NCI-H774 (cell line): ENCODE data around the gene ARHGDIA.
A peak's percentile ranks its signal among the peaks of the same experiment; 100 is the strongest.
"Not testable (repeated sequence)": the region's sequence is repeated elsewhere in the genome, so short reads cannot be mapped to it uniquely, and the experiment has no call there.

Source experiments
- DNase-seq: peaks from one replicate; lab custom pipeline; 2025; lab: John Stamatoyannopoulos, UW

ARHGDIA gene

DNA sequence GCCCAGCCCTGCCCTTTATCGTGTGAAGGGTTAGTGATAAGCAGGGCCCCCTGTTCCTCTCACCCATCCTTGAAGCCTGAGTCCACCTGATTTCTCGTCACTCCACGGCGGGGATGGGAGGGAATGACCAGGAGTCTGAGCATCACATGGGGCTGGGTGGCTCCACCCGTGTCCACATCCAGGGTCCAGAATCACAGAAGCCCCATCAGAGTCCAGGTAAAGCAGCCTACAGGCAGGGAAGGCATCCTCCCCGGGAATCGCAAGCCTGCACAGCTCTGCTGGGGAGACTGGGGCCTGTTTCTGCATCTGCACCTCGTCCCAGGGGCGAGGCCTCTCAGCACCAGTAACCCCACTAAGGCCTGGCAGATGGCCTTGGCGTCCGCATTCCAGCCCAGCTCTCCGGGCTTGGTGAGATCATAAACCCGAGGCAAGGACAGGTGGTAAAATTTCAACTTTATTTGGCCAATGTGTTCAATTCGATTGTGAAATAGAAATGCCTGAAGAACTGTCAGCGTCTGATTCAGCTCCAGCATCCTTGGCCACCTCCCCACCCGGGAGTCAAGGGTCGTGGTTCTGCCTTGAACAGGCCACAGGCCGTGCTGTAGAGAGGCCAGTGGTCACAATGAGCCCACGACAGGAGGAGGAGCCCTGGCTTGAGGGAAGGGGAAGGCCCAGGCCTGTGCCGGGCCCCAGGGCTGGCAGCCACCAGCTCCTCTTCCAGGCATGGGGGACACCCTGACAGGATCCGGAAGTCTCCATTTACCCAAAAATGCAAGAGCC lies 28.2 kb downstream of the ARHGDIA start:
- DNase-seq, result no peak

DNA sequence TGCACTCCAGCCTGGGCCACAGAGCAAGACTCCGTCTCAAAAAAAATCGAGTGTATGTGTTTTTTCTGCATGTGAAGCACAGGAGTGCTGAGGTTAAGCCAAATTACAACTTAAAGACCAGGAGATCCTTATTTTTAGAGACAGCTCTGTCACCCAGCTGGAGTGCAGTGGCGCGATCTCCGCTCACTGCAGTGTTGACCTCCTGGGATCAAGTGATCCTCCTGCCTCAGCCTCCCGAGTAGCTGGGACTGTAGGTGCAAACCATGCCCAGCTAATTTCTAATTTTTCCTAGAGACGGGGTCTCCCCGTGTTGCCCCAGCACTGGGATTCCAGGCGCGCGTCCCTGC lies 28.8 kb downstream of the ARHGDIA start:
- DNase-seq, result no peak

DNA sequence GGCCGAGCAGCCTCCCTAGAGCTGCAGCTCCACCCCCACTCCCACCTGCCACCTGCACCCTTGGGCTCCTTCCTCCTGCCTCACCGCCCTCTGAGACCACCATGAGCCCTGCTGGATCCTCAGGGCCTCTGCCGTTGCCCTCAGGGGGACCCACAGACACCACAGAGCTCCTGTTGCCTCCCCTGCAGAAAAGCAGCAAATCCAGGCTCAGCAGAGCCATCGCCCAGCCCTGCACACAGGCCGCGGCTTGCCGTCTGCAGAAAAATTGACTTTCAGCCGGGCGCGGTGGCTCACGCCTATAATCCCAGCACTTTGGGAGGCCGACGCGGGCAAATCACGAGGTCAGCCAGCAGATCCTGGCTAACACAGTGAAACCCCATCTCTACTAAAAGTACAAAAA lies 29.3 kb downstream of the ARHGDIA start:
- DNase-seq, result no peak

DNA sequence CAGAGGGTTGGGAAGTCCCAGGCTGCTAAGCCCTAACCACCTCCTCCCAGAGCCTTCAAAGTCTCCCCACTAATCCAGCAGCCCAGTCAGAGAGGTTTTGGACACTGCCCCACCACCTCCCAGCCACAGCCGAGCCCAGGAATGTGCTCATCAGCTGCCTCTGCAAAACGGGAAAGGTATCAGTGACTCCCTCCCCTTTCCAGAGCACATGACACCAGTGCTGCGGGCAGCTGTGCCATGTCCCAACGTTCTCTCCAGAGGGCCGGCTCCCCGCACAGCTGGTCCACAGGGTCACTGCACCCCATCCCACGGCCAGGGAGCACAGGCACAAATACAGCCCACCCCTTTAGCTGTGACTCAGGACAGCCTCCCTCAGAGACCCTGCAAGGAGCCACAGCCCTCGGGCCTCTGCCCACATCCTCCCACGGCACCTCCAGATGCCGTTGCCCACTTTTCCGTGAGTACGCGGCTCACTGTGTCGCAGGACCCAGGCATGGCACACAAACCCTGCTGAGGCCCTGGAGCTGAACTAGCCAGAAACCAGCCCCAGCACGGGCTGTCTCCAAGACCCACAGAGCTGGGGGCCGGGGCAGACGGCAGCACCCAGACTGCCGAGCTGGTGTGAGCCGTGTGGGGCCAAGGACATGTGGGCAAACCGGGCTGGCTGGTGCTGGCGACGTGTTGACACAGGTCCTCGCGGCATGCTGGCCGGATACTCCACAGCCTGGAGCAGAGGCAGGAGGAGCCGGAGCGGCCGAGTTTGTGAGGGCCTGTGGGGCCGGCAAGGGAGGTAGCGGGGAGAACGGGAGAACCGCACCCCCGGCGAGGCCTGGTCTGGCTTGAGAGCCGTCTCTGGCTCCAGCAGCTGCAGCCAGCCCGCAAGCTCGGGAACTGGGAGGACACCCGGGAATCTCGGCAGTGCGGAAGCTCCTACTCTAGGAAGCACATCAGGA lies 30.0 kb downstream of the ARHGDIA start:
- DNase-seq, result no peak

DNA sequence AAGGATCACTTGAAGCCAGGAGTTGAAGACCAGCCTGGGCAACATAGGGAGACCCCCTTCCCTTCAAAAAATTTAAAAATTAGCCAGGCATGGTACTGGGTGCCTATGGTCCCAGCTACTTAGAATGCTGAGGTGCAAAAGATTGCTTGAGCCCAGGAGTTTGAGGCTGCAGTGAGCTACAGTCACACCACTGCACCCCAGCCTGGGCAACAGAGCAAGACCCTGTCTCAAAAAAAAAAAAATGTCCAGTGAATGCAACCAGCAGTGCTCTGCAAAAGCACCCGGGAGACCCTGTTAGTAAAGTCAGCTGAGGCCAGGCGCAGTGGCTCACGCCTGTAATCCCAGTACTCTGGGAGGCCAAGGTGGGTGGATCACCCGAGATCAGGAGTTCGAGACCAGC lies 31.1 kb downstream of the ARHGDIA start:
- DNase-seq, result not testable (repeated sequence)

DNA sequence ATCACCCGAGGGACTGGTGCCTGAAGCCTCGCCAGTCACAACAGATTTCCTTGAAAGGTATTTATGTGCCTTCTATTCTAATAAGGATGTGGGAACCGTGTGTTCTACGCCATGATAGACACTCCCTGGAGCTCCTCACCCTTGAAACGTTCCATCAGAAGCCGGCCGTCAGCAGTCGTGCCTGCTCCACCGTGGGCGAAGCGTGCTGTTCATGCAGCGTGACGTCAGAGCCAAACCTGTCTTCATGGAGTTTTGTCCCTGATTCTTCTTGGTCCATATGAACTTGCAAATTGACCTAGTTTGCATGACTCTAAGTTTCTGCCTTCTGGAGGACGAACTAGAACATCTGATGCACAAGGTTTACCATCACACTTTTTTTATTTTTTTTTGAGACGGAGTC lies 31.8 kb downstream of the ARHGDIA start:
- no peak for DNase-seq

- DNase-seq, result no peak
Observed at GRCh38 chr17:81838753-81839255, 32.3 kb downstream of the ARHGDIA start.

DNA sequence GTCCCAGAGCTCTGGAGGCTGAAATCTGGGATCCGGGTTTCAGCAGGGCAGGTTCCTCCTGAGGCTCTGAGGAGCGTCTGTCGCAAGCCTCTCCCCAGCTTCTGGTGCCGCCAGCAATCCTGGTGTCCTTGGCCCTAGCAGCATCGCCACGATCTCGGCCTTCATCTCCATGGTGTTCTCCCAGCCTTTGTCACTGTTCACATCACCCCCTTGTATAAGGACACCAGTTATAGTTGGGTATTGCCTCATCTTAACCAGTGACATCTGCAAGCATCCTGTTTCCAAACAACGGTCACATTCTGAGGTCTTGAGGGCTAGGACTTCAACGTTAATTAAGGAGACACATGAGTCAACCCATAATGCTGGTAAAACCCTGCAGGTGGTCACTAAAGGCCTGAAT lies 33.5 kb downstream of the ARHGDIA start:
- DNase-seq, result no peak

- DNase-seq, result no peak
Observed at GRCh38 chr17:81834831-81835267, 36.3 kb downstream of the ARHGDIA start, which contains the start of gene PPP1R27. PPP1R27 (minus strand) TSS chr17:81835050; CDS start chr17:81834953, 97 bp downstream.

DNA sequence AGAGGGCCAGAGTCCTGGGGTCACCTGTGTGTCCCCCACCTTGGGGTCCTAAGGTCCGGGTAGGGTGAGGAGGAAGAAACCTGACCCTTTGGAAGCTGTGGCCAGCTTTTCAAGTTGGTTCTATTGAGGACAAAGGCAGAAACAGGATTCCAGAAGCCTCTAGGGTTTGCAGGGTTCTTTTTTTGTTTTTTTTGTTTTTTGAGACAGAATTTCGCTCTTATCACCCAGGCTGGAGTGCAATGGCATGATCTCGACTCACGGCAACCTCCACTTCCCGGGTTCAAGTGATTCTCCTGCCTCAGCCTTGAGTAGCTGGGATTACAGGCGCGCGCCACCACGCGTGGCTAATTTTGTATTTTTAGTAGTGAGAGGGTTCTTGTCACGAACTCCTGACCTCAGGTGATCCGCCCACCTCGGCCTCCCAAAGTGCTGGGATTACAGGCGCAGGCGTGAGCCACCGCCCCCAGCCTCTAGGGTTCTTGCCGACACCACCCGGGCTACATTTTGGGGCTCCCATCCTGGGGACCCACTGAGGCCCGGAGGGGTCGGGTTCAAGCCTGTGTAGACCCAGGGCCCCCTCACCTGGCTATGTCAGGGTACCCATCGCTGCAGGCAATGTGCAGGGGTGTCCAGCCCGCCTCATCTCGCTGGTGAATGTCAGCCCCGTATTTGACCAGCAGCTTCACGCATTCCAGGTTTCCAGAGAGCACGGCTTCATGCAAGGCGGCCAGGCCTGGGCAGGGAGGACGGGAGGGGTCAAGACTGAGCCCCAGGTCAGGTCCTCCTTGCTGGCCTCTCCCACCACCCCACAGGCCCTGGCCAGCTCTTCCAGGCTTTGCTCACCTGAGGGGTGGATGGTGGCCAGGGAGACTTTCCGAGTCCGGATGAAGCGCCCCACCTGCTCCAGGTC lies 37.0 kb downstream of the ARHGDIA start:
- no peak for DNase-seq

DNA sequence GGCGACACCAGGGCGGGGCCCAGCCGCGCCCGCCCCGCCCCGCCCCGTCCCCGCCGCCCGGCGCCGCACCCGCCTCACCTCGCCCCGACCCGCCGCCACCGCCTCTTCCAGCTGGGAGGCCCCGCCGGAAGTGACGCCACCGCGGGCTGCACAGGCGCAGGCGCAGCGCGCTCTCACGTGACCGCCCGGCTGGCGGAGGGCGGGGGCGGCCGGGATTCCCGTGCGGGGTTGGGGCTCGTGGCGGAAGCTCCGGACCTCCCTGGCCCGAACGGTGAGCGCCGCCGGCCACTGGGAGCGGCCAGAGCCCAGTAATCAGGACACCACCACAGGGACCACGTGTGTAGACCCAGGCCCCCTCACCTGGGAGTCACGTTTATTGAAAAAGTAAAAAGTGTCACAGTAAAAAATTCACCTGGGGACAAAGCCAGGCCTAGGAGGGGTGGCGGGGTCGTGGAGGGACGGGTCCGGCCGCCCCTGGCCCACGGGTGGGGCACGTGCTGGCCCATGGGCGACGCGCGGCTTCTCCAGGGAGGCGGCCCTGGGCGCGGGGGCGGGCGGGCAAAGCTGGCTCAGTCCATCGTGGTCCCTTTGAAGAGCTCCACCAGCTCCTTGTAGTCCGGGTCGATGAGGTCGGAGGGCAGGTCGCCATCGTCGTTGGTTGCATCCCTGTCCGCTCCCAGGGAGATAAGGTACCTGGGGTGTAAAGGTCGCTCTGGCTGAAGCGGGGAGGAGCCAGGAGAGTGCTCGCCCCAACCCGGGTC lies 37.8 kb downstream of the ARHGDIA start, which contains the start of gene MCRIP1:
TSS of gene MCRIP1 (minus strand) at position 132 of the 761 bp plus-strand sequence. CDS start 8,785 bp downstream, outside the sequence.
- DNase-seq, result peak; percentile 99

DNA sequence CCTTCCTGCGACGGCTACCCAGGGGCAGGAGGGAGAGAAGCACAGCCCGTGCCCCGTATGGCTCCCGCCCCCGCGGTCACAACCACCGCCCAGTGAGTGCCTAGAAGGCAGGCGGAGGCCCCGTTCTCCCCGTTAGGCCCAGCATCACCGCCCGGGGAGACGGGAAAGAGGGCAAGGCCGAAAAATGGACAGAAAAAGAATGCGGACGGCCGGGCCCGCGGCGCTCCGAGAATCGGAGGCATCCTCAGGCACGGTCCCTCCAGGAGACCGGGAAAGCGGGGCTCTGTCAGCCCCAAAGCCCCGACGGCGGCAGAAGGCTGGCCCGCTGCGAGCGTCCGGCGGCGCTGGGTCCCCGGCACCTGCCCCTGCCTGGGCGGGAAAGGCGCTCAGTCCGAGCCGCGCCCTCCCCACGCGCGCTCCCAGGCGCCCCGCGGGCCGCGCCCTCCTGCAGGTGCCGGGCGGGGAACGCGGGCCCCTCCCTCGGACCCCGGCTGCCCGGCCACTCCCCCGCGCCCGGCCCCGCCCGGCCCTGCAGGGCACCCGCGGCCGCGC lies 38.5 kb downstream of the ARHGDIA start:
- no peak for DNase-seq

DNA sequence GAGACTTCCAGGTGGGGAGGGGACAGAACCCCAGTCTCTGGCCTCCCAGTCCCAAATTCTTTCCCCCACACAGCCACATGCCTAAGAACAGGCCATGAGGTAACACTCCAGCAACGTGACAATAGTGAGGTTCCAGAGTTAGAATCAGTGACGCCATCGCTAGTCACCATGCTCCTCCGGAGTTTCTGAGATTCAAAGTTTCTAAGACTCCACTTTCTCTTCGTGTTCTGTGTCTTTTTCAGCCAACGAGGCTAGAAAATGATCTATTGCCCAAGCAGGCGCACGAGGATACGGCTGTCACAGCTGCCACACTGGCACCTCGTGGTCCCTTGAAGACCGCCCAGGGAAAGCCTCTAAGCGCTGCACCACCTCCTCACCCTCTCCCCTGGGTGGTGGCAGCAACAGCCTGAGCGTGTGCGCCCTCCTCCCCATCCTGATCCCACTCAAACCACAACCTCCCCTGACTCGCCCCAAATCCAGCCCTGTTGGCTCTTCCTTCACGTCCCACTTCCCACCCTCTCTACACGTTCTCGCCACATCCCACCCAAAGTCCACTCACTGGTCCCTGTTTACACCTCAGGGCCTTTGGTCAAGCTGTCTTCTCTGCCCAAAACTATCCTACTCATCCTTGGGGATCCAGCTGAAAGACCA lies 39.1 kb downstream of the ARHGDIA start:
- DNase-seq, result no peak

GRCh38 chr17:81831563-81831956 lies 39.6 kb downstream of the ARHGDIA start:
- no peak for DNase-seq

- DNase-seq, result no peak
Observed at GRCh38 chr17:81829858-81830257, 41.3 kb downstream of the ARHGDIA start.

- DNase-seq, result no peak
Observed at GRCh38 chr17:81828656-81829055, 42.5 kb downstream of the ARHGDIA start.

DNA sequence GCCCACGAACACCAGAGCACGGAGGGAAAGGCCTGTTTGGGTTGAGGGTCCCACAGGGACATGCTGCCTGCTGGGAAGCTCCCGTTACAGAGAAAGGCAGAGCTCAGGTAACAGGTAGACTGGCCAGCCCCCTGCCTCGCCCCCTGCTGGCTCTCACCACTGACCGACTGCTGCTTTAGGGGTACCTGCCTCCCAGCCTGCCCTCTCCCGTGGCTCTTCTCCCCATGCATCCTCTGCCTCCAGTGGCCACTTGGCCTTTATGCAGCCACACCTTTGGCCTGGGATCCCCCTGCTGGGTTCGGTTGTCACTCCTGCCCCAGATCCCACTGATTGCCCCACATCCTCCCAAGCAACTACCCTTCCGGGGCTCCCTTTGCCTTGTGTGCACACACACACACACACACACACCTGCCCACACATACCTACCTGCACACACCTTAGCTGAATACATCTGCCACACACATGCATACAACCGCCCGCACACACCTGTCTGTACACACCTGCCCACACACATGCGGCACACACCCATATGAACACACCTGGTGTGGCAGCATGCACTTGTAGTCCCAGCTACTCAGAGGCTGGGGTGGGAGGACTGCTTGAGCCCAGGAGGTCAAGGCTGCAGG lies 45.2 kb downstream of the ARHGDIA start:
- DNase-seq, result no peak

- no peak for DNase-seq
Observed at GRCh38 chr17:81824595-81824994, 46.5 kb downstream of the ARHGDIA start.

- DNase-seq, result no peak
Observed at GRCh38 chr17:81823820-81824550, 47.2 kb downstream of the ARHGDIA start.
